GM12878 (cell line): ENCODE data around the gene AFTPH.

ENCODE experiments used
- CBFB ChIP-seq: IDR thresholded peaks from 2 replicates; pipeline ENCODE4 v1.6.1; 2016; ENCODE audit warnings: antibody characterized with exemption, low read depth
- CTCF ChIP-seq, 3 experiments: IDR thresholded peaks in 2 of 3; conservative IDR thresholded peaks in 1 of 3; 2 replicates each; pipeline ENCODE4 v1.5.1; 2011; ENCODE audit warnings: low read depth in 3 of 3, low read length in 3 of 3, mild to moderate bottlenecking in 3 of 3, control low read depth in 2 of 3, moderate library complexity in 2 of 3, inconsistent platforms in 1 of 3, mixed read lengths in 1 of 3; ENCODE audit not compliant: control insufficient read depth in 2 of 3, insufficient read depth in 1 of 3; ENCODE audit errors: extremely low read depth in 1 of 3
- SP1 ChIP-seq: IDR thresholded peaks from one replicate; pipeline ENCODE4 v1.6.1; 2011; ENCODE audit warnings: low read depth, low read length
- USF1 ChIP-seq: IDR thresholded peaks from 2 replicates; pipeline ENCODE4 v1.6.1; 2011; ENCODE audit warnings: borderline replicate concordance, low read depth, mild to moderate bottlenecking, moderate library complexity, mixed read lengths, low read length; ENCODE audit not compliant: insufficient read depth; ENCODE audit errors: extremely low read length
- YY1 ChIP-seq: IDR thresholded peaks from 2 replicates; pipeline ENCODE4 v1.6.1; 2011; ENCODE audit warnings: low read depth, mild to moderate bottlenecking, low read length
- ZNF384 ChIP-seq: IDR thresholded peaks from 2 replicates; pipeline ENCODE4 v1.6.1; 2012; ENCODE audit warnings: low read depth, mild to moderate bottlenecking, low read length, improper control_type of control experiment, borderline replicate concordance

- TF ChIP-seq SP1, result no peak
- peak; percentile 15 to 52 (median 39); a peak in 5 of 6 replicates for TF ChIP-seq CTCF (IDR thresholded peaks at IDR 0.05 in 2 of 3, conservative IDR thresholded peaks at IDR 0.05 in 1 of 3; ENCODE audit: control insufficient read depth in 2 of 3, extremely low read depth in 1 of 3, insufficient read depth in 1 of 3, low read depth in 3 of 3, low read length in 3 of 3)
- no peak for TF ChIP-seq CBFB
- TF ChIP-seq USF1, result no peak
- peak; percentile 96 for TF ChIP-seq ZNF384
- TF ChIP-seq YY1, result no peak
These were observed 38.1 kb downstream of the AFTPH start for GRCh38 chr2:64562148-64562784.
